Measurements from ENCODE around the gene DRP2. TPM values are rescaled to one million over a fixed set of nuclear protein-coding genes. Genes with fewer than 3 reads are reported as not detected.

The DRP2 gene
- total RNA-seq, 2 experiments from 2014 or later, result 0.91 to 0.97 TPM

GRCh38 chrX:101210630-101211029 lies 9.0 kb upstream of the DRP2 start:
- Mint-ChIP-seq H3K36me3 (ENCODE audit: low read depth) (no peaks in the 10 kb centered on the region), H3K9me3 (ENCODE audit: insufficient read depth) (no peaks in the 10 kb centered on the region), H3K4me1 (ENCODE audit: low read depth) (peaks cover 6% of the 10 kb centered on the region), H3K27ac (no peak overlapping the region), H3K27me3 (ENCODE audit: low read depth) (peaks cover 2% of the 10 kb centered on the region), H3K4me3 (no peak overlapping the region)
- ChIA-PET POLR2A (no interaction called here), CTCF (no interaction called here)
- ATAC-seq (no peak), DNase-seq (no peak)

- no peak for ATAC-seq
- no peak overlapping the region for H3K4me3 Mint-ChIP-seq
- H3K36me3 Mint-ChIP-seq (ENCODE audit: low read depth), result no peaks in the 10 kb centered on the region
- H3K27me3 Mint-ChIP-seq (ENCODE audit: low read depth), result peaks cover 4% of the 10 kb centered on the region
- no peak for DNase-seq
- no peaks in the 10 kb centered on the region for H3K9me3 Mint-ChIP-seq (ENCODE audit: insufficient read depth)
- ChIA-PET POLR2A (no interaction called here), CTCF (no interaction called here)
- H3K27ac Mint-ChIP-seq, result no peak overlapping the region
- no peaks in the 10 kb centered on the region for H3K4me1 Mint-ChIP-seq (ENCODE audit: low read depth)
Observed at GRCh38 chrX:101217689-101218088, 1.9 kb upstream of the DRP2 start.

- Mint-ChIP-seq H3K27me3 (ENCODE audit: low read depth) (peaks cover 2% of the 10 kb centered on the region), H3K9me3 (ENCODE audit: insufficient read depth) (no peaks in the 10 kb centered on the region), H3K4me3 (no peak overlapping the region), H3K36me3 (ENCODE audit: low read depth) (no peaks in the 10 kb centered on the region), H3K4me1 (ENCODE audit: low read depth) (no peaks in the 10 kb centered on the region), H3K27ac (no peak overlapping the region)
- no peak for ATAC-seq
- DNase-seq, result no peak
- ChIA-PET CTCF (no interaction called here), POLR2A (no interaction called here)
Observed at GRCh38 chrX:101219864-101220346, 319 bp downstream of the DRP2 start.

- POLR2A ChIA-PET, result no interaction called here
- CTCF ChIA-PET, result no interaction called here
- H3K27me3 Mint-ChIP-seq (ENCODE audit: low read depth), result peaks cover 2% of the 10 kb centered on the region
Observed at GRCh38 chrX:101220662-101221260, 1.2 kb downstream of the DRP2 start.

GRCh38 chrX:101223226-101223625 lies 3.6 kb downstream of the DRP2 start:
- Mint-ChIP-seq H3K4me1 (ENCODE audit: low read depth) (no peaks in the 10 kb centered on the region), H3K27me3 (ENCODE audit: low read depth) (peaks cover 2% of the 10 kb centered on the region), H3K9me3 (ENCODE audit: insufficient read depth) (no peaks in the 10 kb centered on the region), H3K36me3 (ENCODE audit: low read depth) (no peaks in the 10 kb centered on the region), H3K4me3 (no peak overlapping the region), H3K27ac (no peak overlapping the region)
- ATAC-seq (no peak), DNase-seq (no peak)
- ChIA-PET CTCF (no interaction called here), POLR2A (interaction anchor here (0.7 kb wide), 1 partner anchor 21 kb away, joined by 3 read pairs; no protein-coding TSS in a partner anchor)

More at GRCh38 chrX:101220662-101221260, 1.2 kb downstream of the DRP2 start:
- ATAC-seq, result no peak
- no peak for DNase-seq
- Mint-ChIP-seq H3K9me3 (ENCODE audit: insufficient read depth) (no peaks in the 10 kb centered on the region), H3K4me1 (ENCODE audit: low read depth) (no peaks in the 10 kb centered on the region), H3K4me3 (no peak overlapping the region), H3K36me3 (ENCODE audit: low read depth) (no peaks in the 10 kb centered on the region), H3K27ac (no peak overlapping the region)

- ATAC-seq (no peak), DNase-seq (no peak)
- ChIA-PET CTCF (interaction anchor here (1.2 kb wide), 1 partner anchor 58 kb away, joined by 3 read pairs; no protein-coding TSS in a partner anchor), POLR2A (no interaction called here)
- Mint-ChIP-seq H3K4me1 (ENCODE audit: low read depth) (no peaks in the 10 kb centered on the region), H3K36me3 (ENCODE audit: low read depth) (no peaks in the 10 kb centered on the region), H3K9me3 (ENCODE audit: insufficient read depth) (no peaks in the 10 kb centered on the region), H3K4me3 (no peak overlapping the region), H3K27me3 (ENCODE audit: low read depth) (peaks cover 3% of the 10 kb centered on the region), H3K27ac (no peak overlapping the region)
Observed at GRCh38 chrX:101229170-101229569, 9.6 kb downstream of the DRP2 start.

- DNase-seq, result no peak
- ChIA-PET POLR2A (no interaction called here), CTCF (no interaction called here)
- no peaks in the 10 kb centered on the region for H3K36me3 Mint-ChIP-seq (ENCODE audit: low read depth)
- no peak overlapping the region for H3K27ac Mint-ChIP-seq
- H3K9me3 Mint-ChIP-seq (ENCODE audit: insufficient read depth), result no peaks in the 10 kb centered on the region
- no peak for ATAC-seq
- H3K27me3 Mint-ChIP-seq (ENCODE audit: low read depth), result peaks cover 3% of the 10 kb centered on the region
- H3K4me1 Mint-ChIP-seq (ENCODE audit: low read depth), result no peaks in the 10 kb centered on the region
- H3K4me3 Mint-ChIP-seq, result no peak overlapping the region
Observed at GRCh38 chrX:101230636-101231035, 11.1 kb downstream of the DRP2 start.

- Mint-ChIP-seq H3K27me3 (ENCODE audit: low read depth) (peaks cover 3% of the 10 kb centered on the region), H3K4me1 (ENCODE audit: low read depth) (no peaks in the 10 kb centered on the region), H3K27ac (no peak overlapping the region), H3K36me3 (ENCODE audit: low read depth) (no peaks in the 10 kb centered on the region), H3K4me3 (no peak overlapping the region), H3K9me3 (ENCODE audit: insufficient read depth) (no peaks in the 10 kb centered on the region)
- POLR2A ChIA-PET, result no interaction called here
- DNase-seq, result no peak
- CTCF ChIA-PET, result no interaction called here
- no peak for ATAC-seq
Observed at GRCh38 chrX:101231080-101231479, 11.5 kb downstream of the DRP2 start.

GRCh38 chrX:101232316-101232715 lies 12.7 kb downstream of the DRP2 start:
- ATAC-seq, result no peak

GRCh38 chrX:101237041-101237440 lies 17.5 kb downstream of the DRP2 start:
- ChIA-PET CTCF (no interaction called here), POLR2A (no interaction called here)
- no peak for DNase-seq
- Mint-ChIP-seq H3K4me3 (no peak overlapping the region), H3K4me1 (ENCODE audit: low read depth) (no peaks in the 10 kb centered on the region), H3K27ac (no peak overlapping the region), H3K36me3 (ENCODE audit: low read depth) (no peaks in the 10 kb centered on the region), H3K9me3 (ENCODE audit: insufficient read depth) (no peaks in the 10 kb centered on the region), H3K27me3 (ENCODE audit: low read depth) (no peaks in the 10 kb centered on the region)
- no peak for ATAC-seq

More at GRCh38 chrX:101232316-101232715, 12.7 kb downstream of the DRP2 start:
- DNase-seq, result no peak
- peaks cover 3% of the 10 kb centered on the region for H3K27me3 Mint-ChIP-seq (ENCODE audit: low read depth)
- POLR2A ChIA-PET, result no interaction called here
- H3K4me3 Mint-ChIP-seq, result no peak overlapping the region
- H3K27ac Mint-ChIP-seq, result no peak overlapping the region
- CTCF ChIA-PET, result no interaction called here
- H3K4me1 Mint-ChIP-seq (ENCODE audit: low read depth), result no peaks in the 10 kb centered on the region
- no peaks in the 10 kb centered on the region for H3K9me3 Mint-ChIP-seq (ENCODE audit: insufficient read depth)
- no peaks in the 10 kb centered on the region for H3K36me3 Mint-ChIP-seq (ENCODE audit: low read depth)

- ATAC-seq (no peak), DNase-seq (no peak)
- H3K4me3 Mint-ChIP-seq, result no peak overlapping the region
- H3K9me3 Mint-ChIP-seq (ENCODE audit: insufficient read depth), result no peaks in the 10 kb centered on the region
- no peaks in the 10 kb centered on the region for H3K27me3 Mint-ChIP-seq (ENCODE audit: low read depth)
- no peak overlapping the region for H3K27ac Mint-ChIP-seq
- no peaks in the 10 kb centered on the region for H3K36me3 Mint-ChIP-seq (ENCODE audit: low read depth)
- ChIA-PET POLR2A (no interaction called here), CTCF (no interaction called here)
- H3K4me1 Mint-ChIP-seq (ENCODE audit: low read depth), result no peaks in the 10 kb centered on the region
Observed at GRCh38 chrX:101241531-101241930, 21.9 kb downstream of the DRP2 start.

- POLR2A ChIA-PET, result no interaction called here
- H3K9me3 Mint-ChIP-seq (ENCODE audit: insufficient read depth), result no peaks in the 10 kb centered on the region
- no peak overlapping the region for H3K4me3 Mint-ChIP-seq
Observed at GRCh38 chrX:101252634-101253033, 33.0 kb downstream of the DRP2 start.

More at GRCh38 chrX:101252634-101253033, 33.0 kb downstream of the DRP2 start:
- Mint-ChIP-seq H3K36me3 (ENCODE audit: low read depth) (no peaks in the 10 kb centered on the region), H3K27me3 (ENCODE audit: low read depth) (no peaks in the 10 kb centered on the region), H3K4me1 (ENCODE audit: low read depth) (peaks cover 14% of the 10 kb centered on the region), H3K27ac (no peak overlapping the region)
- DNase-seq, result no peak
- ATAC-seq, result no peak
- CTCF ChIA-PET, result no interaction called here
